Forelimb muscle (tissue), 1 donor: ENCODE results near the gene TCOF1. TPM values are rescaled to one million over a fixed set of nuclear protein-coding genes. Genes with fewer than 3 reads are reported as not detected.

ENCODE experiments used
- DNase-seq: peaks from one replicate; pipeline ENCODE4 v3.0.0-alpha.2; 2013; ENCODE audit warnings: low read depth
- polyA plus RNA-seq: library from polyadenylated mRNA; unstranded; fragments of 120-200 nt; gene quantifications from one replicate; pipeline ENCODE4 v1.2.1, GENCODE V29; 2013; ENCODE audit not compliant: insufficient read length

The TCOF1 gene
- polyA plus RNA-seq, 1 donor, result 16.9 TPM

- DNase-seq, result no peak
Measured at GRCh38 chr5:150389531-150390266, 32.2 kb downstream of the TCOF1 start.

GRCh38 chr5:150391064-150391834 is 33.8 kb downstream of the TCOF1 start:
- no peak for DNase-seq

- DNase-seq, result no peak
Measured at GRCh38 chr5:150391986-150392385, 34.5 kb downstream of the TCOF1 start.

- no peak for DNase-seq
Measured at GRCh38 chr5:150392680-150393079, 35.2 kb downstream of the TCOF1 start.

DNA sequence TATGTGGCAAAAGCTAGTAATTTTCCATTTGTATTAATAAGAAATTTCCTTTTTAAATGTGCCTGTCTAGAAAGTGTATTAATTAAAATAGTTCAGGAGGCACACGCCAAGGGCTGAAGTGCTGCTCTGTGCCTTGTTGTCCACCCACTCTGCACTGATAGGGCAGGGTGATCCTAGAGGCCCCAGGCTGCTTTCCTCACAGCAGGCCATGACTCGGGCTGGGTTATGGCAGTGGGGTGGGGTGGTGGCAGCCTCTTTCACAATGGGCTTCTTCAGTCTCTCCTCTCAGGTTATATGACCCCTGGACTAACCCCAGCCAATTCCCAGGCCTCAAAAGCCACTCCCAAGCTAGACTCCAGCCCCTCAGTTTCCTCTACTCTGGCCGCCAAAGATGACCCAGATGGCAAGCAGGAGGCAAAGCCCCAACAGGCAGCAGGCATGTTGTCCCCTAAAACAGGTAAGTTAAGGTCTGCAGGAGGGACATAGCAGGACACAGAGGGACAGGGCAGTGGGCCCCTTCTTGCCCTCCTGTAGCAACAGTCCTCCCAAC is 35.7 kb downstream of the TCOF1 start:
- DNase-seq, result no peak

GRCh38 chr5:150394131-150394530 is 36.6 kb downstream of the TCOF1 start:
- no peak for DNase-seq

DNA sequence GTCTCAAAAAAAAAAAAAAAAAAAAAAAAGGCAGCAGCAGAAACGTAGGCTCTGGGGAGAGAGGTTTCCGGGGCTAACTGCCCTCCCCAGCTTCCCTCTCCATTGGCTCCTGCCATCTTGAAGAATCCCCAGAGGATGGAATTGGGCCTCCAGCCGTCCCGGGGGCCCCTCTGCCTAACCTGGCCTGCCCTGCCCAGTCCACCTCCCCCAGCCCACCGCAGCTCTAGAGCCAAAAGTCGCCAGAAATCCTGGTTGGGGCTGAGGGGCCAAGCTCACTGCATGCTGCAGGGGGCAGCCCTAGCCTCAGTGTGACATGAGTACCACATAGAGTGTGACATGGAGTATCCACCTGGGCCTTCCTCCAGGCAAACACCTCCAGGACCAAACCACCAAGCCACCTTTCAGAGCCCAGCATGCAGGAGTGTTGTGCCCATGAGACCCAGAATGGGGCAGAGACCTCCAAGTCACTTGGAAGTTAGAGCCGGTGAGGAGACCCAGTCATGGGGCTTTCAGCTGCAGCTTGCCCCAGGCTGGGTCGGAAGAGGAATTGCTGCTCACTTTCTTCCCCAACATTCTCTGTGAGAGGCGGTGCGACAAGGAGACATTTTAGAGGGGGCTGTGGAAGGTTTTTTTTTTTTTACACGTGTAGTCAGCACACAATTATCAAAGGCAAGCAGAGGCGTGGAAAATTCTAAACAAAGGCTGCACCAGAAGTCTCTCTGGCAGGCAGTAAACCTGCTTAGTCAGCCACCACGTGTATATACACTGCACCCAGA is 37.6 kb downstream of the TCOF1 start:
- DNase-seq, result no peak

- no peak for DNase-seq
Measured at GRCh38 chr5:150395688-150395975, 38.1 kb downstream of the TCOF1 start.

DNA sequence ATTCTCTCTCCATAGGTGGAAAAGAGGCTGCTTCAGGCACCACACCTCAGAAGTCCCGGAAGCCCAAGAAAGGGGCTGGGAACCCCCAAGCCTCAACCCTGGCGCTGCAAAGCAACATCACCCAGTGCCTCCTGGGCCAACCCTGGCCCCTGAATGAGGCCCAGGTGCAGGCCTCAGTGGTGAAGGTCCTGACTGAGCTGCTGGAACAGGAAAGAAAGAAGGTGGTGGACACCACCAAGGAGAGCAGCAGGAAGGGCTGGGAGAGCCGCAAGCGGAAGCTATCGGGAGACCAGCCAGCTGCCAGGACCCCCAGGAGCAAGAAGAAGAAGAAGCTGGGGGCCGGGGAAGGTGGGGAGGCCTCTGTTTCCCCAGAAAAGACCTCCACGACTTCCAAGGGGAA is 38.8 kb downstream of the TCOF1 start:
- no peak for DNase-seq

DNA sequence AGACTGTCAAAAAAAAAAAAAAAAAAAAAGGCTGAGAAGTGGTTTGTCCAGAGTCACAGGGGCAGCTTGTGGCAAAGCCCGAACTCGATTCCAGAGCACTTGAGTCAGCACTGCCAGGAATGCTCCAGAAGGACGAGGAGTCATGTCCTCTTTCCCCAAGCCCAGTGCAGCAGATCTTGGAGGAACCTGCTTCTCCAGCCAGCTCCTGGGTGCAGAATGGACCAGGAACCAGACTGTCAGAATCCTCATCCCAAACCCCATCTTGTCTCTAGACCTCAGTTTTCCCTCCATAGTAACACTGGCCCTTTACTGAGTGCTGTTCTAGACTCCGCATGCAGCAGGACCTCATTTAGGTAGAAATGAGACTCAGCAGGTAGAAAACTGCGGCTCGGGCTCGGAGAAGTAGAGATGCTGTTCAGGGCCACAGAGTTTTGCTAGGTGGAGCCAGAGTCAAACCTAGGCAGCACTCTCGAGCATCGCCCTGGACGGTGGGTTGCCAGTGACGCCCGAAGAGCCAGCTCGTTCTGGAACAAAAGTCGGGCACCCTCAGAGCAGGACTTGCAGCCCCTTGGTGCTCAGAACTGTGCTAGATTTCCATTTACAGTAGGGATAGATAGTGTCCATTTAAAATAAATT is 39.8 kb downstream of the TCOF1 start:
- DNase-seq, result no peak

GRCh38 chr5:150397782-150398721 is 40.6 kb downstream of the TCOF1 start:
- no peak for DNase-seq

GRCh38 chr5:150398722-150399523 is 41.4 kb downstream of the TCOF1 start:
- DNase-seq, result no peak

DNA sequence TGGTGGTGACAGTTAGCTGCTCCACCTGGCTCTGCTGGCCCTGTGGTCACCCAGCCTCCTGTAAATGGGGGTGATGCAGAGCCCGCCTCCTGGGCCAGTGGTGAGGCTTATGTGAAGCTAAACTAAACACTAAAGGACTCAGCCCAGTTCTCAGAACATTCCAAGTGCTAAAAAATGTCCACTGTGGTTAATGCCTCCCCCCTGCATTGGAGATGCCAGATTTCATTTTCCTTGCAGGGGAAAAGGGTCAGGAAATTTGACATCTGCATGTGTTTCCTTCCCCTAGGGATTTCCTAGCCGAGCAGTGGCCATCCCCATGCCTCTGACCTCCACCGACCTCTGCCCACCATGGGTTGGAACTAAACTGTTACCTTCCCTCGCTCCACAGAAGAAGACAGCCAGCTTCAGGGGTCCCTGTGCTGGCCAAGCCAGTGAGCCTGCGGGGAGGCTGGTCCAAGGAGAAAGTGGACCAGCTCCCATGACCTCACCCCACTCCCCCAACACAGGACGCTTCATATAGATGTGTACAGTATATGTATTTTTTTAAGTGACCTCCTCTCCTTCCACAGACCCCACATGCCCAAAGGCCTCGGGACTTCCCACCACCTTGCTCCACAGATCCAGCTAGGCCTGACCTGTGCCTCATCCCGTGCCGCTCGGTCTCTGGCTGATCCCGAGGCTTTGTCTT is 42.2 kb downstream of the TCOF1 start:
- no peak for DNase-seq

DNA sequence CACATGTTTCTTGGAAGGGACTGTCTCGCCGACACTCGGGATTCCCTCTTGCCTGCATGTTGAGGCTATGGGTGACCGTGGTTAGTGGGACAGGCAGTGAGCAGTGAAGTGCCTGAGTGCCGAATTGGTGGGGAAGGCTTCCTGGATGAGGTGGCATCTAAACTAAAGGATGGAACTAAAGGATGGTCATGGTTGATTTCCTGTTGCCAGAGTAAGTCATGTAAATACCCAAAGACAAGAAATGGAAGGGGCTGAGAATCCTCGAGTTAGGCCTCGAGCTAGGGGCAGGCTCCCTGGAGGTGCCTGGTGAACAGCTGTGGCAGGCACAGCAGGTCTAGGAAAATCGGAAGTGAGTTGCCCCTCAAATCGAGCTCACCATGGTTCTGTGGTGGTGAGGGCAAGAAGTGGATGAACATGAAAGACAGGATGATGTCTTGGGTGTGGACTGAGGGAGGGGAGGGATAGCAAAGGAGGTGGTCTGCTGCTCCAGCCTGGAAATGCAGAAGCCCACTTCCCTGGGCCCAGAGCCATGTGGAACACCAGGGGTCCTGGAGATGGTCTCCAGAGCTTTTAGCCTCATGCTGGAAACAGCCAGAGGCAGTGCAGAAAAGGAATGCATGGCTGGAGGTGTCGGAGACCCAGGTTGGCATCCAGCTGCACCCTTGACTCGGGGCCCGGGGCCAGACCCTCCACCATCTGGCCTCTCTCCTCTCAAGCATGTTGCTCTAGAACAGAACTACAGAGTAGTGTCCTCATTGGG is 43.0 kb downstream of the TCOF1 start:
- no peak for DNase-seq

DNA sequence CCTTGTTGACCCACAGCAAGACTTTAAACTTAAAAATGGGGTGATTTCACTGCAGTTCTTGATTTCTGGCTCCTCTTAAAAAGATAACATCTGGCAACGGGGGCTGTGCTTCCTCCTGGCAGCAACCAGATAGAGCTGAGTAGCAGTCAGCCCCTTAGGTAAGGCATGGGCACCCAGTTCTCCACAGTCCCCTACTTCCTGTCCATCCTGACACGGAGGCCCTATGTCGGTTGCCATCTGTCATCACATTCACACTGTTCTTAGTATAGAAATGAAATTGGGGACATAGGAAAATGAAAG is 43.5 kb downstream of the TCOF1 start:
- no peak for DNase-seq

DNA sequence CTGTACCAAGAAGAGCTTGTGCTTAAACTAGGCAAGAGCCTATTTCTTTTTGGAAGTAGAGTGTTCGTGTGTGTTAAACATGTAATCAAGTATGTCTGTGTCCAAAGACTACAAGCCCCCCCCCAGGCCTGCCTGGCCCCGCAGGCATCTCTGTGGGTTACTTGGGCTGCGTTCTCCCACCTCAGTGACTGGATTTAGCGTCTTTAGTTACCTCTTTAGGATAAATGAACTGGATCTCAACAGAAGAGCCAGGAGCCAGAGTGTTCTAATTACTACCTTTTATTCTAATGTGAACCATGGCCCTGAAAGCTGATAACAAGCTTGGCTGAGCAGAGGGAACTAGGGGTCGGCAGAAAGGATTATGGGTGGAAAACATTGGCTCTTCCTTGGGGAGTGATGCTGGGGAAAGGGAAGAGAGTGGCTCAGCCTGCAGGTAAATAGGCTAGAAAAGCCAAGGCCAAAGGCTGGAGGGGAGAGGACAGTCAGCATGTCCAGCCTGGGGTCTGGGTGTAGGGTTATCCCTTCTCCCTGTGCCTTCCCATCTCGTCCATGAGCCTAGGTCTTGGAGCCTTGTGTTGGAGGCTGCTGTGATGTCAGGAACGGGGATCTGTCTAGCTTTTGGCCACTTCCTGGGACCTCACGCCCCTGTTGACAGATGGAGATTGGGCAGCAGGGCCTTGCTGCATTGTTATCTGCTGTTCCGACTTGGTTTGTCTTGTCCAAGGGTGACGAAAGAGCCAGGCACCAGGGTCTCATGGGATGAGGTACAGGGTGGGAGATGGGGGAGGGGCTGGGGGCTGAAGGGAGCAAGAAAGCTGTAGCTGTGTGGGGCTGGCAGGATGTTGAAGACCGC is 44.1 kb downstream of the TCOF1 start:
- DNase-seq, result no peak

DNA sequence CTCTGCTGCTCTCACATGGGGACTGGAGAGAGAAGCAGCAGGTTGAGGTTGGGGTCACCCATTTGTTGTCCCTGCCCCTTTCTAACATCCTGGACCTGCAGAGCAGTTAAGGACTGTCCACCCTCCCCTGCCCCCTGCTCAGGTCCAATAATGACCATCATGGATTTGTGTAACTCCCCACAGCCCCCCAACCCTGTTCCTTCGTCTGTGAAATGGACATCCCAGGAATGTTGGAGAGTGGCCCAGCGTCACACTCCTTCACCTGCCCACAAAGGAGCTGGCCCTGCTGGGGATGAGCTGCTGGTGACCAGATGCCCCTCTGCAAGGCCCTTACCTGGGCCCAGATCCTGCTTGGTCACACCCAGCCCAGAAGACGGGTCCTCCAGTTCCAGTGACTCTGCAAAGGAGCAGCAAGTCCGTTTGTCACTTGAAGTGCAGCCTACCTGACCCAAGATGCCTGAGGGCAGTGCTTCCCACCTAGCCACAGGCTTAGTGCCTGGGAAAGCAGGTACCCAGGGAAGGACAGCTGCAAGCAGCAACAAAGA is 44.8 kb downstream of the TCOF1 start:
- DNase-seq, result no peak
